Measurements from ENCODE around the gene SGMS2.

- no peak for TF ChIP-seq MAZ (IDR thresholded peaks at IDR 0.05; ENCODE audit: borderline replicate concordance, low read depth, low read length)
- no peak for TF ChIP-seq CTCF (IDR thresholded peaks at IDR 0.05)
- no peak for TF ChIP-seq EP300 (IDR thresholded peaks at IDR 0.05)
- no peak for TF ChIP-seq ELK1 (IDR thresholded peaks at IDR 0.05; ENCODE audit: low read depth, low read length)
- no peak for TF ChIP-seq CHD2 (IDR thresholded peaks at IDR 0.05; ENCODE audit: low read length, partially characterized antibody)
- TF ChIP-seq, protein P1, sequence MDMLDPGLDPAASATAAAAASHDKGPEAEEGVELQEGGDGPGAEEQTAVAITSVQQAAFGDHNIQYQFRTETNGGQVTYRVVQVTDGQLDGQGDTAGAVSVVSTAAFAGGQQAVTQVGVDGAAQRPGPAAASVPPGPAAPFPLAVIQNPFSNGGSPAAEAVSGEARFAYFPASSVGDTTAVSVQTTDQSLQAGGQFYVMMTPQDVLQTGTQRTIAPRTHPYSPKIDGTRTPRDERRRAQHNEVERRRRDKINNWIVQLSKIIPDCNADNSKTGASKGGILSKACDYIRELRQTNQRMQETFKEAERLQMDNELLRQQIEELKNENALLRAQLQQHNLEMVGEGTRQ (IDR thresholded peaks at IDR 0.05) = no peak
- TF ChIP-seq POLR2A (IDR thresholded peaks at IDR 0.05; ENCODE audit: low read length) = no peak
- TF ChIP-seq CEBPB (IDR thresholded peaks at IDR 0.05) = no peak
- TF ChIP-seq POLR2AphosphoS2 (conservative IDR thresholded peaks at IDR 0.05; ENCODE audit: low read length) = no peak
- no peak for TF ChIP-seq RAD21 (conservative IDR thresholded peaks at IDR 0.05 in 1 of 2, IDR thresholded peaks at IDR 0.05 in 1 of 2)
- TF ChIP-seq TP53 (CRISPR knock-in tag; IDR thresholded peaks at IDR 0.05) = no peak
- TF ChIP-seq HEYL (CRISPR knock-in tag; IDR thresholded peaks at IDR 0.05) = no peak
- TF ChIP-seq MAX (IDR thresholded peaks at IDR 0.05) = no peak
These were observed 822 bp upstream of the SGMS2 start for GRCh38 chr4:107823870-107824349.

All from A549 (cell line).